ENCODE data around the gene SLC2A10.

- TF ChIP-seq CTCF (IDR thresholded peaks at IDR 0.05) (no peak), POLR2AphosphoS5 (IDR thresholded peaks at IDR 0.05; ENCODE audit: low read depth, low read length) (no peak), REST (IDR thresholded peaks at IDR 0.05; ENCODE audit: insufficient read depth in 1 of 2, low read depth in 2 of 2, low read length in 1 of 2) (no peak)
Measured at GRCh38 chr20:46741924-46742668, 32.6 kb downstream of the SLC2A10 start.

Measured in Panc1 (cell line).